Measurements from ENCODE around the gene TMCC3.
"Not testable (repeated sequence)": the region's sequence is repeated elsewhere in the genome, so short reads cannot be mapped to it uniquely, and the experiment has no call there.

The TMCC3 gene

DNA sequence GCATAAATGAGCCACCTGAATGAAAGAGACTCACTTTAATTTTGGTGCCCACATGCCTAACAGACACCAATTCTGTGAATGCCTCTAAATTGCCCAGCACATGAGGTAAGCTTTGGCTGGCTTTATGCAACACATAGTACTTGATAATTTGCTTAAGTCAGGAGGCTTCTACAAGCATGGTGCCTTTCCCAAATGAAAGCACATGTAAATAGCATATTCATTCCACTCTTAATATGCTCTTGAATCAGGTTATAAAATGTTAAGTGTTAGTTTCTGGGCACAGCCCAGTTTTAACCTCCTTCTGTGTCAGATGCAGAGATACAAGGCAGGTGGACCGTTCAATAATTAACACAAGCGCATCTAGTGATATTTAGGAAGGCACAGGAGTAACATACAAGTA, 15.6 kb downstream of the TMCC3 start:
- DNase-seq (ENCODE audit: low spot score): no peak

DNA sequence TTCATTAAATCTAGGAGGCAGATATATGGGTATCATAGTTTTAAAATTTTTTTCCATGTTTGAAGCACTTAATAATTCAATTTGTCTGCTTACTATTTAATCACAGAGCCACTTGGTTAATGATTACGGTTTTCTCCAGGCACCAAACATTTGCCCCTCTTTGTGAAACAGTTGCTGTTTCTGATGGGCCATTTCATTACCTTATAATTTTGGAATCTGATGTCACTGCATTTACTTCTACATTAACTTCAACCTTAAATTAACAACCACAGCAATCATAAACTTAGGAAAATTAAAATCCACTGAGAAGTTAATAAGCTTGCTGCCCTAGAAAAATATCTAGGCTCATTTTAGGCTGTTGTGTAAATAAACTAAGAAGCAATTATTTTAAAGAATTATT, 17.0 kb downstream of the TMCC3 start:
- DNase-seq (ENCODE audit: low spot score): no peak

GRCh38 chr12:94631058-94631457, 19.3 kb downstream of the TMCC3 start:
- no peak for DNase-seq (ENCODE audit: low spot score)

- no peak for DNase-seq (ENCODE audit: low spot score)
These were observed 21.4 kb downstream of the TMCC3 start for GRCh38 chr12:94628819-94629472.

GRCh38 chr12:94628369-94628768, 22.0 kb downstream of the TMCC3 start:
- DNase-seq (ENCODE audit: low spot score): no peak

DNA sequence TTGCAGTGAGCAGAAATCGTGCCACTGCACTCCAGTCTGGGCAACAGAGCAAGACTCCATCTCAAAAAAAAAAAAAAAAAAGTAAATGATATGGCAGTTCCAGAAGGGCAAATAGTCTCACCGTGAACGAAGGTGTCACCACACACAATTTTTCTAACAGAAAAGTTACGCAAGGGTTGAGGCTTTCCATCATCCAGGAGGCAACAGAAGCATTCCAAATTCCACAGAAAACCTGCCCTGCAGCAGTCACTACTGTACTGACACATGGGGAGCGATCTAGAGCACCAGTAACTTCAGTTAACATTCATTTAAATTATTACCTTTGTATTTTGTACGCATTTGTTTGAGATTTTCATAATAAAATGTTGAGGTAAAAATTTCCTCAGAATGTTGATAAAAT, 24.8 kb downstream of the TMCC3 start:
- DNase-seq (ENCODE audit: low spot score): no peak

DNA sequence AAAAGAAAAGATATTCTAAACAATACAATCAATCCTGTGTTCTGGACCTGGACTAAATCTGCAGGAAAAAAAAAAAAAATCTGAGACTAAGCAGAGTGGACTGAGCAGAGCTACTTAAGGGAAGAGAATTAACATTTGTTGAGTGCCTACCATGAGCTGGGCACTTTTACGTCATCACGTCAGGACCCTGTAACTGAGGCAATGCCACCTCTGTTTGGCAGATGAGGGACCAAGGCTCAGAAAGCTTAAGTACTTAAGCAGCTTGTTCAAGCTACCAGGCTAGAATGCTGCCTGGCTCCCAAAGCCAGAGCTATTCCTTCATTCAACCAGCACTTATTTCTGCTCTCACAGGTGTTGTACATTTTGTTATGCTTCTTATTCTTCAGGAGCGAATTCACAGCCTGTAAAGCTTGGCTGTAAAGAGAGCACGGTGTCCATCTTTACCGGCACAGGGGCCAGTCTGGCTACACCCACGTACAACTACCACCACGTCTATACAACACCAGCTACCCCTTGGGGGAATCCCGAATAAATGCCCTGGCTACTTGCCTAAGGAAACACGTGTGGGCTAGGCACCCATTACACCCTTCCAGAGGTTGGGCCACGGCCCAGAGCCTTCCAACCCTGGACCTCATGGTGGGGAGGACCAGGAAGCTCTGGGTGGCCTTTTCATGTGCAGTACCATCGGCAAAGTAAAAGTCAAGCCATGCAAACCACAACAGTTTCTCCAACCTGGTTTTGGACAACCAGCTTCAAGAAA, 27.0 kb downstream of the TMCC3 start:
- no peak for DNase-seq (ENCODE audit: low spot score)

DNA sequence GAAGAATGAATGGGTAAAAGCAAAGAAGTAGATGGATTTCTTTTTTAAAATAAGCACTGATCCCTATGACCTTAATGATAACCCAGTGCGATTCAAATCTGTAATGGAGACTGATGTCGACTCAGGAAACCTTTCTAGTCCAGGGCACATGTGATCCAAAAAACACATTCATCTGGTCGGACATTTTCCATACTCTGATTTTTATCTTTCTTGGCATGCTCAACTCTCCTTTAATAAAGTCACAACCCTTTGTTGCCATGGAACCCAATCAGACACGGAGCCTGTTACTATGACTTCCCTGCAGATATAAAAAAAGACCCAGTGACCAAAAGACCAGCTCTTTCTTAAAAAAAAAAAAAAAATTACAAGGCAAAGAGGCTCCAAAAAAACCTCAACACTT, 27.9 kb downstream of the TMCC3 start:
- DNase-seq (ENCODE audit: low spot score): no peak

DNA sequence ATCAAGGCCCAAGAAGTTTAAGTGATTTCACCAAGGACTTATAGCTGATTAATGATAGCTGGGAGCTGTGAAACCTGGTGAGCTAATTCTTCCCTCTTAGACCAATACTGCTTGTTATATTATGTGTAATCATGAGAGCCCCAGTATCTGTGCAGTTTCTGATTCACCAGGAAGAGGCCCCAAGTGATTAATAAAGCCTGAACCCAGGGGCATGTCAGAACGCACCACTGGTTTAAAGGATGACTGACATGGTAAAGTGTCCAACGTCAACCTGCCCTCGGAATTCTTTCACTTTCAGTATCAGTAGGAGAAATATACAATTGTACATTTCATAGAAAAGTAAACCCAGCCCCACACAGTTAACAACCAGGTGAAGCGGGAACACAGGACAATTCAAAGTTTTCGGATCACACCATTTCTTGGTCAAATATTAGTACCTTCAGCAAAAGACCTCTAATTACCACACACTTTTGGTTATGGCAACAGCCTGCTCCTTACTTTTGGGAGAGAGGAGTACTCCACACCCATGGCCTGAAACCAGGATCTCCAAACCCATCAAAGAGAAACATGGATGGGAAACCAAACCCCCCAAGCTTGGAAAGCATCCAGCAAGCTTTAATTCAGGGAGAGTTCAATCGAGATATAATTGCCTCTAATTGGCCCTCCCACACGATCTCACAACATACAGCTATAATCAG, 28.5 kb downstream of the TMCC3 start:
- DNase-seq (ENCODE audit: low spot score): no peak

DNA sequence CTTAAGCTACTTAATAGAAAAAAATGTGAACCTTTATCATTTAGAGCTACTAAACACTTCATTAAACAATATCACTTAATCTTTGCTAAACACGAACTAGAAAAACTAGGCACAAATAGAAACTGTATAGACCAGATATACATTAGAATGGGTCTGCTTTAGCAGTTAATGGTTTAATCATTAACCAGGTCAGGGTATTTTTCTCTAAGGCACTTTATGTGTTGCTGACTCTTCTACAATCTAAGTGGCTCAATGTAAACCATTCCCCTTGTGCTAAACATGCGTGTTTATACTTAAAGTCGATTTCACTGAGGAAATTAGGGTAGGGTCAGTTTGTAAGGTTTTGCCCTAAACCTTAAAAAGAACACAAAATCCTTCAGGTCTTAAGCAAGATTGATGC, 29.7 kb downstream of the TMCC3 start:
- DNase-seq (ENCODE audit: low spot score): no peak

DNA sequence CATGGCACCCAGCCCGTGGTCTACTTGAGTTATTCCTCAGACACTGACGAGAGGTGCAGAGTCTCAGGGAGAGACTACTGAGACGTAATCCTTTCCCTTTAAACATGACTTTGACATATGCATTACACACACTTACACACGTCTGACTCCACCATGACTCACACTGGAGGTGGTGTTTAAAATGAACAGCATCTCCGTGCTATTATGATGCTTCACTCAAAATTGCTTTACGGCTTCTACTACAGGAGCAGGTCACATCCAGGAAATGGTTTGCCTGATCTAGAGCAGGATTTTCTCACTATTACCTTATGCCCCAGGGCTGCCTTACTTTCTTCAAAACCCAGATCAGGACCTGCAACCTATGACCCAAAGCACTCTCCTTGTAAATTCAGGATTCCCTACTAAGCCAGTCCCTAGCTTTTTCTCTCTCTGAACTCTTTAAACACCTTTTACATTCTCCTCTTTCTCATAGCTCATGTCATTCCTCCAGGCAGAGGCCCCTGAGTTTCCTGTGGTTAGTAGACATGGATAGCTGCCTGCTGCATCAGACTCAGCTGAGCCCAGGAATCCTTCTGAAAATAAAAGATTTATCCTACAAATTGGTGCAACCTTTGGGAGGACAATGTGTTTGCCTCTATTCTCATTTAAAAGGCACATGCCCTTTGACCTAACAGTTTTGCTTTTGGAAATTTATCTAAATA, 31.2 kb downstream of the TMCC3 start:
- peak; percentile 46 for DNase-seq (ENCODE audit: low spot score)

DNA sequence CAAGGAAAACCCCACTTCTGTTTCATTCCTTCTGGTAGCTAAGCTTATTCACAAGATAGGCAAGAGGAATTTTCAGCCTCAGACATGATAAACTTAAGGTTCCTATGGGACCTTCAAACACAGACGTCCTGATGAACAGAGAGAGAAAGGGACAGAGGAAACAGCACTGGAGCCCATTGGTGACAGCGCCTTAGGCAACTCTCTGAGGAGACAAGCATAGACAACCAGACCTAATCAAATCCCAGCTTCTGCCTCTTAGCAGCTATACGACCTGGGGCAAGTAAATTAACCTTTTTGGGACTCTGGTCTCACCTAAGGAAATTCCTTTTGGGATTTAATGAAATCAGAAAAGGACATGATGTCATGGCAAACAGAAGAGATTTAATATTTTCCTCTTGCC, 33.3 kb downstream of the TMCC3 start:
- no peak for DNase-seq (ENCODE audit: low spot score)

DNA sequence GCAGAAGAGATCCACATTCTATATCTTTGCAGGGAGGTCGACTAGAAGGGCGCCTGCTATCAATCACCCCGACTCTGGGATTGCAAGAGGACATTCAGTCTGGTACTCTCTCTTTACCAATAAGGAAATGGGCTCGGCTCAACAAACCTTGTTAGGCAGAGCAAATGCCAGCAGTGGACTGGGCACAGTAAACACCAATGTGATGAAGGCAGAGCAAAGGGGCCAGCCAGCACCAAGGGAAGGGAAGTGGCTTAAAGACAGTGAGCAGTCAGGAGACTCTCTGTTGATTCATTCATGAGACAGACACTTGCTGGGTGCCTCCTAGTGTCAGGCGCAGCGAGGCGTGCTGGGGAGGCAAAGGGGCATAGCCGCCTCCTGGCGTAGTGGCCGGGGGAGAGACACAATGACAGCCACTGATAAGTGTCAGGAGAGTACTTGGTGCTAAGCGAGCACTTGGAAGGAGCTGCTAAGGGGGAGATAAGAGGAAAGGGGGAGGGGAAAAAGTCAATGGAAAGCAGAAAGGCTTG, 34.1 kb downstream of the TMCC3 start:
- no peak for DNase-seq (ENCODE audit: low spot score)

GRCh38 chr12:94615260-94616181, 34.8 kb downstream of the TMCC3 start:
- peak; percentile 6 for DNase-seq (ENCODE audit: low spot score)

- no peak for DNase-seq (ENCODE audit: low spot score)
These were observed 36.1 kb downstream of the TMCC3 start for GRCh38 chr12:94614288-94614721.

DNA sequence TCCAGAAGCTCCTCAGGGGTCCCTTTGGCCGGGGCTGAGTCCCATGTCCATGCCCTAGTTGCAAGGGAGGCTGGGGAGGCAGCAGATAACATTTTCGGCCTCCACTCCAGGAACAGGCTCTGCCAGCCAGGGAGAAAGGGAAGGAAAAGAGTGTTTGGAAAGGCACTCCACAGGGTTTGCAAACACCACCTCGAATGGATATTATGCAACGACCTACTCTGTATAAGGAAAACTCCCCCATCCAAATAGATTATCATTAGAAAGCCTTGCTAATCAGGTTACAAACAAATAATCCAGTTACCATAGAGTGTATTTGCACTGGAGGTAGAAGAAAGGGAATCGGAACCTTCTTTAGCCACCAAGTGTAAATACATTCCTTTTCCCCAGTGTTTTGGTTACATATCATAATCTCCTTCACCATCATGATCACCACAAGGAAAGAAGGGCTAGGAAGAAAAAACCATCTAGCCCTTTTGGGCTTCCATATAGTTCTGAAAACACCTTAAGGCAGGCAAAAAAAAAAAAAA, 40.4 kb downstream of the TMCC3 start:
- no peak for DNase-seq (ENCODE audit: low spot score)

GRCh38 chr12:94606810-94607209, 43.5 kb downstream of the TMCC3 start:
- DNase-seq (ENCODE audit: low spot score): not testable (repeated sequence)

DNA sequence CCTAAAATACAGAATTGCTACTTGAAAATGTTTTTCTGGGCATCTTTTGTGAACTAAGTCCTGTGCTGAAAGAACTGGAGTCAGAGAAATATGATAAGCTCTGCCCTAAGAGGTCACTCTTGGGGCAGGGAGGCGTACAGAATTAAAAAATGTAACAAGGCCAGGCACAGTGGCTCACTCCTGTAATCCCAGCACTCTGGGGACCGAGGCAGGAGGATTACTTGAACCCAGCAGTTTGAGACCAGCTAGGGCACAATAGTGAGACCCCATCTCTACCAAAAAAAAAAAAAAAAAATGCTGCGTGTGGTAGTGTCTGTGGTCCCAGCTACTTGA, 46.0 kb downstream of the TMCC3 start:
- DNase-seq (ENCODE audit: low spot score): no peak

GRCh38 chr12:94603434-94604365, 46.7 kb downstream of the TMCC3 start:
- peak; percentile 12 for DNase-seq (ENCODE audit: low spot score)

DNA sequence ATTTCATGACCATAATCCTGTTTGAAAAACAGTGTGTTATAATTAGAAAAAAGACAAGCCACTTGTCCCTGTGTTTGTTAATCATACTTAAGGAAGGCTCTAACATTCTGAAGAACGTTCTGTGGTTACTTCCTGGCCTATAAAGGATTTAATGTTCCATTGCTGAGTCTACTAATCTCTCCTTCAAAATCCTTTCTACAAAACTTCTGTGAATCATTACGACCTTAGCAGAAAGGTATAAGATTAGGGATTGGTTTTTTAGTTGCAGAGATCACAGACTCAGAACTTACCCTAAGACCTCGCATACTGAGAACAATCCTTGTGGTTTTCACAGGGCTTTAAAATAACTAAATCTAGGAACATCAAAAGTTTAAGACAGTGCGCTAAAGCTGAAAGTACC, 48.3 kb downstream of the TMCC3 start:
- DNase-seq (ENCODE audit: low spot score): no peak
